Colonic mucosa (tissue), 4 donors: ENCODE data around the gene FAM24B. TPM values are rescaled to one million over a fixed set of nuclear protein-coding genes. Genes with fewer than 3 reads are reported as not detected.

Source experiments
- DNase-seq: peaks from one replicate; pipeline ENCODE4 v3.0.0-alpha.2; 2020
- H3K27ac ChIP-seq: fragments of 200-600 bp; one replicate; pipeline ENCODE4 v1.8.0; 2021
- H3K27me3 ChIP-seq: fragments of 200-600 bp; one replicate; pipeline ENCODE4 v1.8.0; 2021
- H3K36me3 ChIP-seq: fragments of 200-600 bp; one replicate; pipeline ENCODE4 v1.8.0; 2021
- H3K4me1 ChIP-seq: fragments of 200-600 bp; one replicate; pipeline ENCODE4 v1.8.0; 2021; ENCODE audit warnings: mild to moderate bottlenecking
- H3K4me3 ChIP-seq: fragments of 200-600 bp; one replicate; pipeline ENCODE4 v1.8.0; 2021
- H3K9ac ChIP-seq, 2 donors: one replicate each; pipeline ENCODE4 v1.7.0; 2013; ENCODE audit warnings: control low read depth in 2 of 2, low read depth in 2 of 2, low read length in 2 of 2
- H3K9me3 ChIP-seq: fragments of 200-600 bp; one replicate; pipeline ENCODE4 v1.8.0; 2021
- CTCF ChIP-seq: fragments of 200-600 bp; IDR thresholded peaks from one replicate; pipeline ENCODE4 v1.8.0; 2022; ENCODE audit warnings: antibody characterized with exemption, mild to moderate bottlenecking
- intact Hi-C: fragments of 100-400 bp; cut with DNase I; formaldehyde crosslinking; loops from one replicate; pipeline ENCODE4 v1.14.1; 2022
- total RNA-seq, 2 donors: library from RNA; stranded (reverse); fragmentation: NEBNext Ultra II Directional in 1 of 2; extraction: Animal tissue kit (Norgen Biotek cat#: 25700) in 1 of 2; gene quantifications; one replicate each; pipeline ENCODE4 v1.2.1, GENCODE V29; 2021
- donor health status: healthy.
- donor health status: DM: no; HTN: no; CAD: no.
- donor health status: DM: no; HTN: no; CAD: no.

FAM24B gene
- total RNA-seq, 2 donors from 2014 or later = 4.3 to 6.8 TPM

DNA sequence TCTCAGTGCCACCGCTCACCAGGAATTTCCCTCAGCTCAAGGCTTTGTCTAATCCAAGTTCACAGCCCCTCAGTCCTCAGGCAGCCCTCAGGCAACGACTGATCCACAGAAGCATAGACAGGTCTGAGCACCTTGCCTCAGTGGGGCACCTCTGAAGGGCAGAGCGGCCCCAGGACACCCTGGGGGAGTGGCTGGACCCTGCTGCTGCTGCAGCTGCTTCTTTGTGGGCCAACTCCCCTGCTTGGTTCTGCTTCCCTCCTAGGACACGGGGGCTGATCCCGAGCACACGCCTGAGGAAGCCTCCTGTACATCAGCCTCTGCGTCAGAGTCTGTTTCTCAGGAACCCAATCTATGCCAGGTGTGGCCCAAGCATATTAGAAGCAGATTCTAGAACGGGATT lies 49.9 kb downstream of the FAM24B start:
- DNase-seq = no peak

DNA sequence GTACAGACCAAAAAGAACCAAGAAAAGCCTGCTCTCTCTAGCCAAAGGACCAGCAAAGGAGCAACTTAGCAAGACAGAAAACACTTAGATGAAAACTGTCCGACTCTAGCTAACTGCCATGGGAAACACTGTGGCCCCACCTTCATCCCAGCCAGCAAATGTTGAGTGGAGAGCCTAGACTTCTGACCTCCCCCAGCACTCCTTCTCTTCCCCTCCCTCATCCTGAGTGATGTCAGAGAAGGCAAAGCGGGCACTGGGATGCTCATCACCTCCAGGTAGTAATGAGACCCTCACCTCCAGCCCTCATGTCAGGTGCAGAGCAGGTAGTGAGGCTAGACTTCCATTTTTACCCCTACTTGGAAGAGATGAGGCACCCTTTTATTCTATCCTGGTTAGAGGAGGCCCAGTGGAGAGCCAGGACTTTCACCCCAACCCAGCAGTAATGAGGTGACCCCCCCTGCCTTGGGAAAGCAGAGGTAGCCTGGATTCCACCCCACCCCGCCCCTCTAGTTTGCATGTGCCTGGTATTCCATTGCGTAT lies 50.6 kb downstream of the FAM24B start:
- Histone ChIP-seq H3K4me3 (no peak overlapping the region), H3K4me1 (no peaks in the 10 kb centered on the region), H3K9ac (no peak overlapping the region), H3K36me3 (no peaks in the 10 kb centered on the region), H3K27ac (no peak overlapping the region), H3K27me3 (no peaks in the 10 kb centered on the region), H3K9me3 (no peaks in the 10 kb centered on the region)
- DNase-seq = no peak
- TF ChIP-seq CTCF = no peak
- intact Hi-C loops = no loop called here

More for the DNA sequence above, 49.9 kb downstream of the FAM24B start:
- H3K27me3 ChIP-seq = no peaks in the 10 kb centered on the region
- no peak overlapping the region for H3K9ac ChIP-seq
- H3K4me1 ChIP-seq = no peaks in the 10 kb centered on the region
- no peak overlapping the region for H3K27ac ChIP-seq
- no peak overlapping the region for H3K4me3 ChIP-seq
- no peak for TF ChIP-seq CTCF
- intact Hi-C loops = no loop called here
- no peaks in the 10 kb centered on the region for H3K36me3 ChIP-seq
- H3K9me3 ChIP-seq = no peaks in the 10 kb centered on the region

GRCh38 chr10:122827302-122827701 lies 52.1 kb downstream of the FAM24B start:
- H3K9ac ChIP-seq = no peak overlapping the region
- no peak overlapping the region for H3K4me3 ChIP-seq
- H3K4me1 ChIP-seq = no peaks in the 10 kb centered on the region
- H3K27me3 ChIP-seq = no peaks in the 10 kb centered on the region
- intact Hi-C loops = no loop called here
- no peak for TF ChIP-seq CTCF
- DNase-seq = no peak
- H3K27ac ChIP-seq = no peak overlapping the region
- no peaks in the 10 kb centered on the region for H3K36me3 ChIP-seq
- H3K9me3 ChIP-seq = no peaks in the 10 kb centered on the region

DNA sequence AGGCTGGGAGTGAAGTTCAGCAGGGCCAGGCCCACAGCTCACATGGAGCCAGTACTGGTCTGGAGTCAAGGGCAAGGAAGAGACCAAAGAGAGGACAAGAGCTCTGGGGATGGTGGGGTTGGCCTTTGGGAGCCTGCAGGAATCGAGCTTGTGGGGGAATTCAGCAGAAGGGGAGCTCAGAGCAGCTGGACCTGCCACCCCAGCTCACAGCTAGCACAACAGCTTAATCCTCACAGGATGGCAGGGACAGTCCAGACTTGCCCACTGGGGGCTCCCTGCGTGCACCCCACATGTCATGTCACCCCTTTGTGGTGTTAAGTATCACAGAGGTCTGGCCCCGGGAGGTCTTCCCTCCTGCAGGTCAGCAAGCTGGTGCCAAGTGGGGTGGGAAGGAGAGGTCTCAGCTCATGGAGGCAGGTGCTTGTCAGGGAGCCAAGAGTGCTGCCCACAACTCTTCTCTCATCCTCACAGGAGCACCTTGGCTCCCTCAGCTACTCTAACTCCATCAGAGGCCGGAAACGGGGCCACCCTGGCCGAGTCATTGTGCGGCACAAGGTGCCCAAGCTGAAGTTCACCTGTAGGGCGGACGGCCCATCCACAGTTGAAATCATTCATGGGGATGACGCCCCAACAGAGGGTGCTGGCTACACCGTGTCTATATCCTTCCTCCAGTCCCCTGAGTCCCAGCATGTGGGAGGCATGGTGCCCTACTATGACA lies 56.2 kb downstream of the FAM24B start:
- Histone ChIP-seq H3K4me1 (no peaks in the 10 kb centered on the region), H3K27me3 (no peaks in the 10 kb centered on the region), H3K4me3 (no peak overlapping the region), H3K9ac (no peak overlapping the region), H3K36me3 (no peaks in the 10 kb centered on the region), H3K27ac (no peak overlapping the region), H3K9me3 (no peaks in the 10 kb centered on the region)
- intact Hi-C loops = no loop called here
- no peak for DNase-seq
- TF ChIP-seq CTCF = no peak

GRCh38 chr10:122821808-122822207 lies 57.6 kb downstream of the FAM24B start:
- Histone ChIP-seq H3K36me3 (no peaks in the 10 kb centered on the region), H3K27me3 (no peaks in the 10 kb centered on the region), H3K9ac (no peak overlapping the region), H3K9me3 (no peaks in the 10 kb centered on the region), H3K4me1 (no peaks in the 10 kb centered on the region), H3K27ac (no peak overlapping the region), H3K4me3 (no peak overlapping the region)
- intact Hi-C loops = no loop called here
- no peak for DNase-seq
- TF ChIP-seq CTCF = no peak
